NCI-H1105 (cell line): ENCODE measurements around the gene CDH10.

ENCODE experiments used
- DNase-seq: peaks from one replicate; lab custom pipeline; 2025; lab: John Stamatoyannopoulos, UW

The CDH10 gene

GRCh38 chr5:24644761-24645160 lies at the start of gene CDH10:
TSS of gene CDH10 (minus strand) at chr5:24644978. CDS start at chr5:24593490, 51,488 bp downstream.
- DNase-seq = no peak

GRCh38 chr5:24693609-24694008 lies 48.8 kb upstream of the CDH10 start:
- DNase-seq = no peak

GRCh38 chr5:24691074-24691473 lies 46.3 kb upstream of the CDH10 start:
- no peak for DNase-seq

GRCh38 chr5:24681106-24681505 lies 36.3 kb upstream of the CDH10 start:
- no peak for DNase-seq

GRCh38 chr5:24668050-24668449 lies 23.3 kb upstream of the CDH10 start:
- DNase-seq = no peak

GRCh38 chr5:24649531-24649930 lies 4.8 kb upstream of the CDH10 start:
- no peak for DNase-seq

GRCh38 chr5:24646915-24647314 lies 2.1 kb upstream of the CDH10 start:
- DNase-seq = no peak

- no peak for DNase-seq
Observed at GRCh38 chr5:24645483-24645882, 705 bp upstream of the CDH10 start.

GRCh38 chr5:24643880-24644279 lies 898 bp downstream of the CDH10 start:
- no peak for DNase-seq

- DNase-seq = no peak
Observed at GRCh38 chr5:24643156-24643555, 1.6 kb downstream of the CDH10 start.

- DNase-seq = peak; percentile 26
Observed at GRCh38 chr5:24642022-24642421, 2.8 kb downstream of the CDH10 start.

GRCh38 chr5:24635209-24635608 lies 9.6 kb downstream of the CDH10 start:
- DNase-seq = no peak

- DNase-seq = peak; percentile 44
Observed at GRCh38 chr5:24633715-24634325, 11.0 kb downstream of the CDH10 start.

GRCh38 chr5:24632353-24632752 lies 12.4 kb downstream of the CDH10 start:
- DNase-seq = no peak

GRCh38 chr5:24630918-24631317 lies 13.9 kb downstream of the CDH10 start:
- DNase-seq = no peak

GRCh38 chr5:24629798-24630197 lies 15.0 kb downstream of the CDH10 start:
- DNase-seq = no peak

- no peak for DNase-seq
Observed at GRCh38 chr5:24624872-24625271, 19.9 kb downstream of the CDH10 start.

GRCh38 chr5:24623624-24624023 lies 21.2 kb downstream of the CDH10 start:
- DNase-seq = no peak

- peak; percentile 3 for DNase-seq
Observed at GRCh38 chr5:24623031-24623430, 21.7 kb downstream of the CDH10 start.

GRCh38 chr5:24621792-24622191 lies 23.0 kb downstream of the CDH10 start:
- DNase-seq = peak; percentile 27

GRCh38 chr5:24616566-24616965 lies 28.2 kb downstream of the CDH10 start:
- no peak for DNase-seq

GRCh38 chr5:24615159-24615558 lies 29.6 kb downstream of the CDH10 start:
- no peak for DNase-seq

- no peak for DNase-seq
Observed at GRCh38 chr5:24609706-24610105, 35.1 kb downstream of the CDH10 start.

GRCh38 chr5:24606971-24607370 lies 37.8 kb downstream of the CDH10 start:
- no peak for DNase-seq

- no peak for DNase-seq
Observed at GRCh38 chr5:24602188-24602587, 42.6 kb downstream of the CDH10 start.
